22Rv1 (cell line): ENCODE results near the gene DEDD2.

Source experiments
- H3K27ac ChIP-seq: fragments of 450-650 bp; 2 replicates; pipeline ENCODE4 v1.5.1; 2017
- ZFX ChIP-seq: fragments of 450-650 bp; IDR thresholded peaks from 2 replicates; pipeline ENCODE4 v1.6.1; 2017; ENCODE audit warnings: antibody characterized with exemption, borderline replicate concordance
- TF ChIP-seq, protein P1 (sequence below): fragments of 450-650 bp; IDR thresholded peaks from 2 replicates; pipeline ENCODE4 v1.5.1; 2017; ENCODE audit warnings: mild to moderate bottlenecking

The DEDD2 gene

DNA sequence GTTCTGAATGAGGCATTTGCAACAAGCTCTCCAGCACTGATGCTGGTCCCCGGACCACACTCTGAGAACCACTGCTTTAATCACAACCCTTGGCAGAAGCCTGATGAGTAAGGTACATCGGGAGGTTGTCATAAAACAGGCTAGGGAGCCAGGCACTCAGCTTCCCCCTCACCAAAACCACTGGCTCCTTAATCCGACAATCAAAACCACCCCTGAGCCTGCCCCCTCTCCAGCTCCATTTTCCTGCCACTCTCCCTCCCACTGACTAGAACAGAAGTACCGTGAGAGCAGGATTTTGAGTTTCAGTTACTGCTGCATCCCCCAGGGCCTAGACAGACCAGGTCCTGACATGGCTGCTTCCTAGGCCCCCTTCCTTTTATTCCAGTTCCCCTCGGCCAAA, 17.7 kb upstream of the DEDD2 start:
- H3K27ac ChIP-seq, result no peak overlapping the region
- TF ChIP-seq ZFX, result no peak
- TF ChIP-seq, protein P1, sequence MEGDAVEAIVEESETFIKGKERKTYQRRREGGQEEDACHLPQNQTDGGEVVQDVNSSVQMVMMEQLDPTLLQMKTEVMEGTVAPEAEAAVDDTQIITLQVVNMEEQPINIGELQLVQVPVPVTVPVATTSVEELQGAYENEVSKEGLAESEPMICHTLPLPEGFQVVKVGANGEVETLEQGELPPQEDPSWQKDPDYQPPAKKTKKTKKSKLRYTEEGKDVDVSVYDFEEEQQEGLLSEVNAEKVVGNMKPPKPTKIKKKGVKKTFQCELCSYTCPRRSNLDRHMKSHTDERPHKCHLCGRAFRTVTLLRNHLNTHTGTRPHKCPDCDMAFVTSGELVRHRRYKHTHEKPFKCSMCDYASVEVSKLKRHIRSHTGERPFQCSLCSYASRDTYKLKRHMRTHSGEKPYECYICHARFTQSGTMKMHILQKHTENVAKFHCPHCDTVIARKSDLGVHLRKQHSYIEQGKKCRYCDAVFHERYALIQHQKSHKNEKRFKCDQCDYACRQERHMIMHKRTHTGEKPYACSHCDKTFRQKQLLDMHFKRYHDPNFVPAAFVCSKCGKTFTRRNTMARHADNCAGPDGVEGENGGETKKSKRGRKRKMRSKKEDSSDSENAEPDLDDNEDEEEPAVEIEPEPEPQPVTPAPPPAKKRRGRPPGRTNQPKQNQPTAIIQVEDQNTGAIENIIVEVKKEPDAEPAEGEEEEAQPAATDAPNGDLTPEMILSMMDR, result no peak

DNA sequence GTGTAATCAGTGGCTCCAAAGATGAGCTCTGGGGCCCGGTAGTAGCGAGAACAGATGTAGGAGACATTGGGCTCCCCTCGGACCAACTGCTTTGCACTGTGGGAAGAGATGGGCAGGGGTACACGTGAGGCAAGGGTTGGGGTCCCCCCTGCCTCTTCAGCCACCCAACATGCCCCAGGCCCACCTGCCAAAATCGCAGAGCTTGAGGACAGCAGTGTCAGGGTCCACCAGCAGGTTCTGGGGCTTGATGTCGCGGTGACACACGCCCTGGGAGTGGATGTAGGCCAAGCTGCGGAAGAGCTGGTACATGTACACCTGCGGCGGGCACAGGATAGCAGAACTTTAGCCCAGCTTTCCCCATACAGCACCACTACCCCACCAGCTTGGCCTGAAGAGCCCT, 16.9 kb upstream of the DEDD2 start:
- TF ChIP-seq ZFX, result no peak
- TF ChIP-seq, protein P1, result no peak
- no peak overlapping the region for H3K27ac ChIP-seq

DNA sequence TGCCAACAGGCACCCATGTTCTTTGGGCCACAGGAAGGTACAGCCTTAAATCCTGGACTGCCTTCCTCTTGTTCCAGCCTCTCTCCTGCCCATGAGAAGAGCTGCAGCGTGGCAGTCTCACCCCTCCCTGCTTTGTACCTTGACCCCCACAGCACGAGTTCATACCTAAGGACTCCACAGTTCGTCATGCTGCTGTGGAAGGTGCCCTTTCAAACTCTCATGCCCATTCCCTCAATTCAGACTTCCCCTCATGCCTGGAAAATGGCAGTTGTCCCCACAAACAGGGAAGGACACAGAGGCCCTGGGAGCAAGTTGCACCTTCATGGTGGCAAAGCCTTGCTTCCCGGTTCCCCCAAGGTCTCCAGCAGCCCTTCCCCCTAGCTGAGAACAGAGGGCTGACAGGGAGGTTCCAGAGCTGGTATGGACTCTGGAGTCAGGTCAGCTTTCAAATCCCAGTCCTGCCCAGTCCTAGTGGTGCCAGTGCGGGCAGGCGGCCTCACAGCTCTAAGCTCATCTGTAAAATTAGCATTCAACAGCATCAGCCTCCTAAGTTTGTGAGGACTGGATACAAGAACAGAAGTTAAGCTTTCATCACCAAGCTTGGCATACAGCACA, 16.3 kb upstream of the DEDD2 start:
- TF ChIP-seq, protein P1, result no peak
- TF ChIP-seq ZFX, result no peak

DNA sequence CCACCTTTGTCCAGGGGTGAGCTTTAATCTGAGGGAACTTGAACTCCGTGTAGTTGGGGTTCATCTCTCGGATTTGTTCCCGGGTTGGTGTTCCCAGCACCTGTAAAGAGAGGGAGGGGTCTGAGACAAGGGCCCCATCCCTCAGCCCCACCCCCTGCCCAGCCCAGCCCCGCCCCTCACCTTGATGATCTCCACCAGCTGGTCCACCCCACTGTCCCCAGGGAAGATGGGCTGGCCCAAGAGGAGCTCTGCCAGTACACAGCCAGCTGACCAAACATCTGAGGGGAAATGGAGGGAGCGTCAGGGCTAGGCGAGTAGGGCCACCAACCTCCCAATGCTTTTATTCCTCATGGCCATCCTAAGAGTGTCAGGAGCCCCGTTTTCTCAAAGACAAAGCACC, 15.6 kb upstream of the DEDD2 start:
- no peak for TF ChIP-seq ZFX
- TF ChIP-seq, protein P1, result no peak
- no peak overlapping the region for H3K27ac ChIP-seq

More for the DNA sequence above, 16.3 kb upstream of the DEDD2 start:
- H3K27ac ChIP-seq, result no peak overlapping the region

DNA sequence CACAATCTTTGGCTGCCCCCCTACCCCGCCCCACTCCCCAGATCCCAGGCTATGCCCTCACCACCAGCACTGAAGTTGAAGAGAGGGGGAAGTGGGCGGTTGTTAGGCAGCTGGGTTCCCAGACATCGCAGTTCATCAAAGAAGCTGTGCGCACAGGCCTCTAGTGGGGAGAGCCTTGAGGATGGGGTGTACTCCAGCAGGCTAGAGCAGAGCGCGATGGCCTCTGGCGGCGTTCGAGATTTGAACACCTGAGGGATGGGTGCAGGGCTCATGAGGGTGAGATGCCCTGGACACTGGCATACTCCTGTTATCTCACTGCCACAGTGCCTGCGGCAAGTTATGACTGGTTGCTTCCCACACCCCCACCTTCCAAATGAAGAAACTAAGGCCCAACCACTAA, 15.0 kb upstream of the DEDD2 start:
- TF ChIP-seq ZFX, result no peak
- TF ChIP-seq, protein P1, result no peak
- no peak overlapping the region for H3K27ac ChIP-seq

DNA sequence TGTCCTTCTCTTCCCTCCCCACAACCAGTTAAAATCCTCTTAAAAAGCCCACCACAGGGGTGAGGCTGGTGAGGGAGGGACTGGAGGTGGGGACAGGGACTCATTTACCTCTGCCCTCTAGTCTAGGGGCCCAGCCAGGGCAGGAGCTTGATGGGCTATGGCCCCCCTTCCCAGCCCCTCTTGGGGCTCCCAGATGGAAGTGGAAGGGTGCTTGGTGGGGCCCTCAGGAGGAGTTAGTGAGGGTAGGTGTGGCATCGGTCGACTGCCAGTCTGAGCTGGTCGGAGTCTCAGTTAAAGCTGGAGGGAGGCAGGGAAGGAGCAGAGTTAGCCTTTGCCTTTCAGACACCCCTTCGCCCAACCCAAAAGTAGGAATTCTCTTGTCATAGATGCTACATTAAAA, 13.1 kb upstream of the DEDD2 start:
- TF ChIP-seq, protein P1, result no peak
- TF ChIP-seq ZFX, result no peak
- H3K27ac ChIP-seq, result peak overlapping the region; percentile 2; the same call in 1 of the 2 replicates

DNA sequence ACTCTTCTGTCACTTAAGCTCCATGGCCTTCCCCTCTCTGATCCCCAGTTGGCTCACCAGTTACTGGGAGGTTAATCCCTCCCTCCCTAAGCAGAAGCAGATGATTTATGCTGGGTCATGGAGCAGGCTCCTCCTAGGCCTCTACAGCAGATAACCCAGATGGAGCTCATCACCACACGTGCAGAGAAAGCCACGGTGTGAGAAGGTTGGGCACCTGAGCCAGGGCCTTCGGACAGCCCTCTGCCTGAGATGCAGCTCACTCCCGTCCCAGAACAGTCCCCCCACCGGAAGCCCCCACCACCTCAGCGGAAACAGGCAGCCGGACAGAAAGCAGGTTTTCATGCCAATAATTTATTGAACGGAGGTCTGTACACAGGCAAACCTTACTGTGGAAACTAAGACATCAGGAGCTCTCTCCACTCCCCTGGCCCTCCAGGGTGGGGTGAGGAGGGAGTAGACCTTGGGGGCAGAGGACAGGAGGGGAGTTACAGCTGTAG, 12.4 kb upstream of the DEDD2 start:
- peak overlapping the region; percentile 15; the same call in 1 of the 2 replicates for H3K27ac ChIP-seq
- no peak for TF ChIP-seq ZFX
- TF ChIP-seq, protein P1, result no peak
